Smooth muscle cell (in vitro differentiated cells): ENCODE results near the gene CORO2A. TPM values are rescaled to one million over a fixed set of nuclear protein-coding genes. Genes with fewer than 3 reads are reported as not detected.

Experiments
- DNase-seq: peaks from one replicate; lab custom pipeline; 2025; ENCODE audit not compliant: unreplicated experiment; lab: John Stamatoyannopoulos, UW
- H2AFZ ChIP-seq: fragments of 200-600 bp; sonication (generic); 2 replicates; pipeline ENCODE4 v1.6.0; 2016; ENCODE audit warnings: antibody characterized with exemption, low read depth, mild to moderate bottlenecking
- H3F3A ChIP-seq: fragments of 200-600 bp; sonication (generic); 2 replicates; pipeline ENCODE4 v1.6.0; 2017; ENCODE audit warnings: antibody characterized with exemption, low read depth
- H3K27ac ChIP-seq: fragments of 200-600 bp; sonication (generic); 2 replicates; pipeline ENCODE4 v1.5.1; 2016; ENCODE audit warnings: low read depth, mild to moderate bottlenecking
- H3K27me3 ChIP-seq: fragments of 200-600 bp; sonication (generic); 2 replicates; pipeline ENCODE4 v1.6.1; 2016; ENCODE audit warnings: low read depth, mild to moderate bottlenecking
- H3K36me3 ChIP-seq: fragments of 200-600 bp; sonication (generic); 2 replicates; pipeline ENCODE4 v1.5.1; 2016; ENCODE audit warnings: low read depth
- H3K4me1 ChIP-seq: fragments of 200-600 bp; sonication (generic); 2 replicates; pipeline ENCODE4 v1.5.1; 2016; ENCODE audit warnings: low read depth
- H3K4me2 ChIP-seq: fragments of 200-600 bp; sonication (generic); 2 replicates; pipeline ENCODE4 v1.6.0; 2016; ENCODE audit warnings: mild to moderate bottlenecking
- H3K4me3 ChIP-seq: fragments of 200-600 bp; sonication (generic); 2 replicates; pipeline ENCODE4 v1.5.1; 2016; ENCODE audit warnings: mild to moderate bottlenecking
- H3K79me2 ChIP-seq: fragments of 200-600 bp; sonication (generic); 2 replicates; pipeline ENCODE4 v1.6.0; 2016; ENCODE audit warnings: low read depth, mild to moderate bottlenecking
- H3K9ac ChIP-seq: fragments of 200-600 bp; sonication (generic); 2 replicates; pipeline ENCODE4 v1.6.0; 2016; ENCODE audit warnings: low read depth
- H3K9me3 ChIP-seq: fragments of 200-600 bp; sonication (generic); replicated peaks from 2 replicates; pipeline ENCODE4 v1.5.1; 2016; ENCODE audit warnings: low read depth
- H4K20me1 ChIP-seq: fragments of 200-600 bp; sonication (generic); 2 replicates; pipeline ENCODE4 v1.6.0; 2016; ENCODE audit warnings: low read depth
- CTCF ChIP-seq: fragments of 200-600 bp; sonication (generic); IDR thresholded peaks from 2 replicates; pipeline ENCODE4 v1.5.1; 2017; ENCODE audit warnings: borderline replicate concordance, mild to moderate bottlenecking, antibody characterized with exemption; ENCODE audit not compliant: insufficient read depth, poor library complexity, severe bottlenecking
- WGBS: methylation state at CpG from one replicate; pipeline ENCODE4 v1.1.7; 2016; ENCODE audit warnings: low lambda C conversion rate; 5-methylcytosine and 5-hydroxymethylcytosine counted together
- polyA plus RNA-seq: library from polyadenylated mRNA; unstranded; fragments of >200 nt; fragmentation: Nextera tagmentation; extraction: Ambion mirVana; gene quantifications from 2 replicates; pipeline ENCODE4 v1.2.1, GENCODE V29; 2016
- total RNA-seq: library from RNA; depleted of rRNA; stranded (reverse); fragments of >200 nt; gene quantifications from 2 replicates; pipeline ENCODE4 v1.2.3, GENCODE V29; 2014

CORO2A gene
- total and polyA plus RNA-seq, 2 experiments from 2014 or later, result 4.7 to 5.8 TPM

- no peak overlapping the region for H2AFZ ChIP-seq
- H3K27me3 ChIP-seq, result no peaks in the 10 kb centered on the region
- no peak for DNase-seq
- TF ChIP-seq CTCF, result no peak
- no peaks in the 10 kb centered on the region for H3K36me3 ChIP-seq
- H3K9ac ChIP-seq, result no peak overlapping the region
- no peak overlapping the region for H3K4me2 ChIP-seq
- peaks cover 14% of the 10 kb centered on the region for H3K4me1 ChIP-seq
- no peak overlapping the region for H3K4me3 ChIP-seq
- 88% methylated on average over 11 of the region's 11 CpGs for WGBS
- H3F3A ChIP-seq, result no peaks in the 10 kb centered on the region
- no peaks in the 10 kb centered on the region for H3K79me2 ChIP-seq
- H3K27ac ChIP-seq, result peak overlapping the region; percentile 7
- no peaks in the 10 kb centered on the region for H4K20me1 ChIP-seq
- no peaks in the 10 kb centered on the region for H3K9me3 ChIP-seq
Measured at GRCh38 chr9:98219794-98220370, 27.4 kb upstream of the CORO2A start.

- H3K4me3 ChIP-seq, result no peak overlapping the region
- no peaks in the 10 kb centered on the region for H4K20me1 ChIP-seq
- H2AFZ ChIP-seq, result no peak overlapping the region
- peak overlapping the region; percentile 19 for H3K27ac ChIP-seq
- no peak overlapping the region for H3K9ac ChIP-seq
- no peaks in the 10 kb centered on the region for H3F3A ChIP-seq
- no peaks in the 10 kb centered on the region for H3K79me2 ChIP-seq
- no peak overlapping the region for H3K4me2 ChIP-seq
- peaks cover 14% of the 10 kb centered on the region for H3K4me1 ChIP-seq
- no peaks in the 10 kb centered on the region for H3K36me3 ChIP-seq
- no peaks in the 10 kb centered on the region for H3K27me3 ChIP-seq
- no peaks in the 10 kb centered on the region for H3K9me3 ChIP-seq
- WGBS, result 83% methylated on average over 7 of the region's 7 CpGs
- TF ChIP-seq CTCF, result no peak
- no peak for DNase-seq
Measured at GRCh38 chr9:98219364-98219716, 26.9 kb upstream of the CORO2A start.

GRCh38 chr9:98218562-98219363 lies 26.3 kb upstream of the CORO2A start:
- 75% methylated on average over 11 of the region's 11 CpGs for WGBS
- no peaks in the 10 kb centered on the region for H3K79me2 ChIP-seq
- H3K9me3 ChIP-seq, result no peaks in the 10 kb centered on the region
- H3K27ac ChIP-seq, result peak overlapping the region; percentile 19
- TF ChIP-seq CTCF, result no peak
- no peaks in the 10 kb centered on the region for H3F3A ChIP-seq
- no peak overlapping the region for H3K4me3 ChIP-seq
- H3K9ac ChIP-seq, result no peak overlapping the region
- H4K20me1 ChIP-seq, result no peaks in the 10 kb centered on the region
- no peaks in the 10 kb centered on the region for H3K27me3 ChIP-seq
- H3K36me3 ChIP-seq, result no peaks in the 10 kb centered on the region
- DNase-seq, result no peak
- H2AFZ ChIP-seq, result no peak overlapping the region
- H3K4me1 ChIP-seq, result peaks cover 14% of the 10 kb centered on the region
- H3K4me2 ChIP-seq, result no peak overlapping the region
